Endothelial cell (in vitro differentiated cells): ENCODE data around the gene RERG. TPM values are rescaled to one million over a fixed set of nuclear protein-coding genes. Genes with fewer than 3 reads are reported as not detected.

ENCODE experiments used
- DNase-seq: peaks from one replicate; pipeline ENCODE4 v3.0.0; 2021; ENCODE audit warnings: low spot score
- H3K27ac Mint-ChIP-seq: one replicate; pipeline ENCODE4 v1.8.0; 2021; ENCODE audit warnings: mixed read lengths, inconsistent platforms; ENCODE audit not compliant: unreplicated experiment
- H3K27me3 Mint-ChIP-seq: one replicate; pipeline ENCODE4 v1.8.0; 2021; ENCODE audit warnings: mild to moderate bottlenecking, moderate library complexity, mixed read lengths, inconsistent platforms; ENCODE audit not compliant: unreplicated experiment
- H3K36me3 Mint-ChIP-seq: one replicate; pipeline ENCODE4 v1.8.0; 2021; ENCODE audit warnings: mild to moderate bottlenecking, low read depth, mixed read lengths, inconsistent platforms; ENCODE audit not compliant: unreplicated experiment
- H3K4me1 Mint-ChIP-seq: one replicate; pipeline ENCODE4 v1.8.0; 2021; ENCODE audit warnings: mild to moderate bottlenecking, mixed read lengths, inconsistent platforms; ENCODE audit not compliant: unreplicated experiment
- H3K4me3 Mint-ChIP-seq: one replicate; pipeline ENCODE4 v1.8.0; 2021; ENCODE audit warnings: mild to moderate bottlenecking, mixed read lengths, inconsistent platforms; ENCODE audit not compliant: unreplicated experiment
- H3K9me3 Mint-ChIP-seq: one replicate; pipeline ENCODE4 v1.8.0; 2021; ENCODE audit warnings: mixed read lengths, inconsistent platforms; ENCODE audit not compliant: unreplicated experiment
- total RNA-seq: library from RNA; stranded (reverse); fragmentation: NEBNext Ultra II Directional; extraction: Animal tissue kit (Norgen Biotek cat#: 25700); gene quantifications from one replicate; pipeline ENCODE4 v1.2.1, GENCODE V29; 2021; ENCODE audit not compliant: unreplicated experiment
- TF ChIP-seq, protein P1 (sequence below): fragments of 200-600 bp; sonication (generic); IDR thresholded peaks from one replicate; pipeline ENCODE4 v1.5.0; 2021; ENCODE audit warnings: antibody characterized with exemption; ENCODE audit not compliant: unreplicated experiment

Gene RERG
- total RNA-seq, 1 donor from 2014 or later = 2.5 TPM

- TF ChIP-seq, protein P1, sequence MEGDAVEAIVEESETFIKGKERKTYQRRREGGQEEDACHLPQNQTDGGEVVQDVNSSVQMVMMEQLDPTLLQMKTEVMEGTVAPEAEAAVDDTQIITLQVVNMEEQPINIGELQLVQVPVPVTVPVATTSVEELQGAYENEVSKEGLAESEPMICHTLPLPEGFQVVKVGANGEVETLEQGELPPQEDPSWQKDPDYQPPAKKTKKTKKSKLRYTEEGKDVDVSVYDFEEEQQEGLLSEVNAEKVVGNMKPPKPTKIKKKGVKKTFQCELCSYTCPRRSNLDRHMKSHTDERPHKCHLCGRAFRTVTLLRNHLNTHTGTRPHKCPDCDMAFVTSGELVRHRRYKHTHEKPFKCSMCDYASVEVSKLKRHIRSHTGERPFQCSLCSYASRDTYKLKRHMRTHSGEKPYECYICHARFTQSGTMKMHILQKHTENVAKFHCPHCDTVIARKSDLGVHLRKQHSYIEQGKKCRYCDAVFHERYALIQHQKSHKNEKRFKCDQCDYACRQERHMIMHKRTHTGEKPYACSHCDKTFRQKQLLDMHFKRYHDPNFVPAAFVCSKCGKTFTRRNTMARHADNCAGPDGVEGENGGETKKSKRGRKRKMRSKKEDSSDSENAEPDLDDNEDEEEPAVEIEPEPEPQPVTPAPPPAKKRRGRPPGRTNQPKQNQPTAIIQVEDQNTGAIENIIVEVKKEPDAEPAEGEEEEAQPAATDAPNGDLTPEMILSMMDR = no peak
- no peak overlapping the region for H3K4me3 Mint-ChIP-seq
- DNase-seq = no peak
- no peaks in the 10 kb centered on the region for H3K36me3 Mint-ChIP-seq
- no peaks in the 10 kb centered on the region for H3K27me3 Mint-ChIP-seq
- H3K27ac Mint-ChIP-seq = no peak overlapping the region
- no peaks in the 10 kb centered on the region for H3K9me3 Mint-ChIP-seq
- H3K4me1 Mint-ChIP-seq = peaks cover 6% of the 10 kb centered on the region
These were observed 48.1 kb downstream of the RERG start for GRCh38 chr12:15173142-15173541.

DNA sequence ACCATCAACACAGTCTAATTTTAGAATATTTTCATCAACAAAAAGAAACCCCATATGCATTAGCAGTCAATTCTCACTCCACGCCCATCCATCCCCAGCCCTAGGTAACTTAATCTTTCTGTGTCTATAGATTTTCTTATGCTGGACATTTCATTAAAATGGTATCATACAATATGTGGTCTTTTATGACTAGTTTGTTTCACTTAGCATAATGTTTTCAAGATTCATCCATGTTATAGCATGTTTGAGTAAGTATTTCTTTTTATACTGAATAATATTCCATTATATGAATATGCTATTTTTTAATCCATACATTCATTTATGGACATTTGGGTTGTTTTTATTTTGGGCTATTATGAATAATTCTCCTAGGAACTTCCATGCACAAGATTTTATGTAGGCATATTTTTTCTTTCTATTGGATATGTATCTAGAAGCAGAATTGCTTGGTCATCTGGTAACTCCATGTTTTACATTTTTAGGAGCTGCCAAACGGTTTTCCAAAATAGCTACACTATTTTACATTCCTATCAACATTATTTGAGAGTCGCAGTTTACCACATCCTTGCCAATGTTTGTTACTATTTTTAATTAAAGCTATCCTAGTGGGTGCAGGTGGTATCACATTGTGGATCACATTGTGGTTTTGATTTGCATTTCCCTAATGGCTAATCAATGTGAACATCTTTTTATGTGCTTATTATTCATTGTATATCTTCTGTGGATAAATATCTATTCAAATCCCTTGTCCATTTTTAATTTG, 49.0 kb downstream of the RERG start:
- TF ChIP-seq, protein P1 = peak; percentile 68
- Mint-ChIP-seq H3K27ac (no peak overlapping the region), H3K4me3 (no peak overlapping the region), H3K27me3 (no peaks in the 10 kb centered on the region), H3K36me3 (no peaks in the 10 kb centered on the region), H3K4me1 (peaks cover 6% of the 10 kb centered on the region), H3K9me3 (no peaks in the 10 kb centered on the region)
- DNase-seq = no peak

DNA sequence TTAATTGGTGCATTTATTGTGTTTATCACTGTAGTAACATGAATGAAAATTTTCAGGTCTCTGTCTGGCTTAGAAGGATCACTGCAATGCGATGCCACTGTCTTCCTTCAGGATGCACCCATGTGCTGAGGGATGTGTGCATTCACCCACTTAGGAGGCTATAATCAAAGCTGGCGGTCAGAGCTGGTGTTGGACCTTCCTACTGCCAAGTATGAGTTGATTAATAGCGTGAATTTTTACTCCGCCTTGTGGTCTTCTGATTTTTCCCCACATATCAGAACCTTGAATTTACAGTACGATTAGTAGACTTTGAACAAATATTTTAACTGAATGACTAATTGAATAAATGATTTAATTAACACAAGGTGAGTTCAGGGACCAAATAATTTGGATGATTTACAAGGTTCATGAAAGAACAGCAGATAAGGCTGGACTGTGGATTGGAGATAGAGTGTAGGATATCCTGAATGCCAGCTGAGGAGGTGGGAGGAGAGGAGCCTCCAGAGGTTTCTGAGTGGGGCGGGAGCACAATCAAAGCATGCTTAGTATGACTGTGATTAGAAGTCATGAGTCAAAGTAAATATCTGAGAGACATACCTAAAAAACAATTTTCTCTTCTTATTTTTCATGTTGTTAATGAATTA, 50.1 kb downstream of the RERG start:
- TF ChIP-seq, protein P1 = no peak
- DNase-seq = no peak
- Mint-ChIP-seq H3K36me3 (no peaks in the 10 kb centered on the region), H3K9me3 (no peaks in the 10 kb centered on the region), H3K4me1 (peaks cover 6% of the 10 kb centered on the region), H3K27ac (no peak overlapping the region), H3K4me3 (no peak overlapping the region), H3K27me3 (no peaks in the 10 kb centered on the region)

DNA sequence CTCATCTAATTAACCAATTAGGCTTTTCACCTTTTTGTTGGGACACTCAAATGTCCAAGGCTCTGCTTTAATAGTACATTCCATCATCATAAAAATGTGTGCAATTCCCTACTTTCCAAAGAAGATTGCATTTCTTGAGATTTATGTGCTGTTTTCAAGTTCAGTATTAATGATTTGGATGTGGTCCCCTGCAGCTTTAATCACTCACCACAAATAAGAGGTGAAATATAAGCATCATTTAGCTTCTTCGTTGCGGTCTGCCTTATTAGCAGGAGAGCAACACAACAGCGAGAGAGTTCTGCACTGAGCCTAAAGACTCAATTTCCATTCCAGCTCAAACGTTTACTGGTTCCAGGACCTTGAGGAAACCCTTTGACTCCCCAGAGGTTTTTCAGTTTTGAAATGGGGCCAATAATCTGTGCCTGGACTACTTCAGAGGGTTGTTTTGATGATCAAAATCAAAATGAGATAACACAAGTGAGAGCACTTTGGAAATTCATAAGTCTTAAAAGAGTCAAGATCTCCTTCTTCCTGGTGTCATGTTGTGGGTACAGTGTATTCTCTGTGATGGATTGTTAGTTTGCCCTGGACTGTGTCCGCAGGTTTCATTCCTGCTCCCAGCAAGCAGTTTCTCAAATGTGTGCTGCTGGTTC, 53.1 kb downstream of the RERG start:
- Mint-ChIP-seq H3K27me3 (no peaks in the 10 kb centered on the region), H3K36me3 (no peaks in the 10 kb centered on the region), H3K9me3 (no peaks in the 10 kb centered on the region), H3K4me3 (no peak overlapping the region), H3K27ac (no peak overlapping the region), H3K4me1 (no peaks in the 10 kb centered on the region)
- TF ChIP-seq, protein P1 = no peak
- DNase-seq = no peak
